Activated naive CD4-positive, alpha-beta T cell treated with anti-CD3 and anti-CD28 coated beads for 36 hours (primary cell): ENCODE results near the gene ALX3. TPM values are rescaled to one million over a fixed set of nuclear protein-coding genes. Genes with fewer than 3 reads are reported as not detected.

Experiments used
- CTCF ChIA-PET: fragments of 350-600 bp; sonication (Branson Sonifier 250); formaldehyde crosslinking; loops from one replicate; lab custom pipeline; 2021; ENCODE audit warnings: antibody characterized with exemption; lab: Charles Lee
- DNase-seq: peaks from one replicate; pipeline ENCODE4 v3.0.0-alpha.2; 2020
- H3K27ac Mint-ChIP-seq: one replicate; pipeline ENCODE4 v1.8.0; 2021; ENCODE audit warnings: mild to moderate bottlenecking, mixed read lengths
- H3K27me3 Mint-ChIP-seq: one replicate; pipeline ENCODE4 v1.8.0; 2021; ENCODE audit warnings: low read depth, mixed read lengths
- H3K36me3 Mint-ChIP-seq: one replicate; pipeline ENCODE4 v1.8.0; 2021; ENCODE audit warnings: low read depth, mixed read lengths
- H3K4me1 Mint-ChIP-seq: one replicate; pipeline ENCODE4 v1.8.0; 2021; ENCODE audit warnings: low read depth, mixed read lengths
- H3K4me3 Mint-ChIP-seq: one replicate; pipeline ENCODE4 v1.8.0; 2021; ENCODE audit warnings: mild to moderate bottlenecking, moderate library complexity, mixed read lengths
- H3K9me3 Mint-ChIP-seq: one replicate; pipeline ENCODE4 v1.8.0; 2021; ENCODE audit warnings: mixed read lengths
- intact Hi-C: fragments of 100-400 bp; cut with micrococcal nuclease; formaldehyde crosslinking; loops from one replicate; pipeline ENCODE4 v1.15.1; 2023
- total RNA-seq, 2 experiments: library from RNA; stranded (reverse); gene quantifications; one replicate each; pipeline ENCODE4 v1.2.3, GENCODE V29; 2021

The ALX3 gene
- total RNA-seq, 2 experiments from 2014 or later = not detected

DNA sequence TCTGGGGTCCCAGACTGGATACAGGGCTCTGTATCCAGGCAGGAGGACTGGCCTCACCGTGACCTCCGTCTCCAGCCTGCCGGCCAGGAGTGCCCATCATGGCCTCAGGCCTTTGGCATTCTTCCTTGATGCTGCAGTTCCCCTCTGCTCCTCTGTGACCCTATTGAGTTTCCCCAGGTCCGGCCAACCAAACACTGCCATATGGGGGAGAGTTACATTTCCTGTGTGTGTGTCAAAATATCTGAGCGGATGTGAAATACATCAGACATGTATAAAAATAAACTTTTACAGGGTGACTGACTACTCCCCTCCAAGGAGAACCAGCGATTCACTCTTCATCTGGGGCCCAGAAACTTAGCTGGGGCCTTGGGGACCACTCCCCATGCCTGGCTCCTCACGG is 31.6 kb upstream of the ALX3 start:
- Mint-ChIP-seq H3K36me3 (no peaks in the 10 kb centered on the region), H3K4me1 (no peaks in the 10 kb centered on the region)
- CTCF ChIA-PET = interaction anchor here (2.0 to 8.1 kb wide), 4 partner anchors 10 to 50 kb away, joined by 11 to 103 read pairs (median 58); no protein-coding TSS in a partner anchor

DNA sequence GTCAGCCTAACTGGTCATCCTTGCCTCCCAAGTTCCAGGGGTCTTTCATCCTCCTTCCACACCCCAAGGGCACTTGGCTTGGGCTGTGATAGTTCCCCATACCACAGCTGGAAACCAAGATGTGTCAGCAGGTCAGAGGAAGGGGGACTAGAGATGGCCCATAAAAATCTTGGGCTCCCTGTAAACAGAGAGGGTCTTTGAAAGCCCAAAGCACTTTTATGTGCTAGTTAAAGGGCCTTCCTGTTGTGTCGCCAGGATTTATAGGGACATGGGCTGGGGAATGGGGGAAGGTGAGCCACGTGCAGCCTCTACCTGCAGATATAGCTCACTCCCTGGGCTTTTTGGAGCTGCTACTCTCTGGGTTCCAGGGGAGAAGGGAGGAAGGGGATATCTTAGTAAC is 29.9 kb upstream of the ALX3 start:
- H3K27ac Mint-ChIP-seq = no peak overlapping the region
- CTCF ChIA-PET = interaction anchor here (1.0 to 7.0 kb wide), 3 partner anchors 12 to 56 kb away, joined by 3 to 62 read pairs (median 11); no protein-coding TSS in a partner anchor
- intact Hi-C loops = no loop called here

More for the DNA sequence above, 31.6 kb upstream of the ALX3 start:
- H3K27ac Mint-ChIP-seq = no peak overlapping the region
- no peaks in the 10 kb centered on the region for H3K9me3 Mint-ChIP-seq
- intact Hi-C loops = no loop called here
- no peaks in the 10 kb centered on the region for H3K27me3 Mint-ChIP-seq
- no peak overlapping the region for H3K4me3 Mint-ChIP-seq
- DNase-seq = no peak

DNA sequence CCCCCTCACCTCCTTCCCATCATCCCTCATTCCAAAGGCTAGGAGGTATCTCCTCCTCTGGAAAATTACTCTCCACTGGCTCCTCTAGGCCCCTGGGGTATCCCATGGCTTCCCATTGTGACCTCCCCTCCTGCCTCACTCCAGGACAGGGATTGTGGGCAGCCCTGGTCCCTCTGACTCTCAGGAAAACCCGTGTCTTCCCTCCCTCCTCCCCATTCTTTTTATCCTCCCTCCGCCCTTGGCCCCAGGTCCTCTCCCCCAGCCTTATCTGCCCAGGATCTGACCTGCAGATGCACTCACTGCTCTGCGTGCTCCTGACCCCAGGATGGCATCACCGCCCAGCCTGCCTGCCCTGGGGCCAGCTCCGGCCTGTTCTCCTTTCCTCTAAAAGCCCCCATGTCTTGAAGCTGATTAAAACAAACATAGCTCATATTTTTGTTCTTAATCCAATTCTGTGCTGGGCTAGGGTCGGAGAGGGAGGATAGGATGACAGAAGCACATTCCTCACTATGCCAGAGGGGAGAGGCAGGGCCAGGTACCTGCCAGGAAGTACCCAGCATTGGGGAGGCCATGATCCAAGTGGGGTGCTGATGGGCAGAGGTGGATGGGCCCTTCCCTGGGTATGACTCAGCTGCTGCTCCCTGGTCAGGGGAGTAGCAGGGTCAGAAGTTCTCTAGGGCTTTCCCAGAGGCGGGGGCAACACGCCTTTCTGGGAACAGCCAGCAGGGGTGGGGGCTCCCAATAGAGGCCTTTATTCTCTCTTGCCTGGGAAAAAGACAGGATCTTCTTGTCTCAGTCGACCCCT is 28.0 kb upstream of the ALX3 start:
- DNase-seq = no peak
- CTCF ChIA-PET = interaction anchor here (1.0 to 4.2 kb wide), 4 partner anchors 7 to 49 kb away, joined by 3 to 18 read pairs (median 9); no protein-coding TSS in a partner anchor
- Mint-ChIP-seq H3K4me1 (no peaks in the 10 kb centered on the region), H3K27me3 (peaks cover 4% of the 10 kb centered on the region), H3K27ac (no peak overlapping the region), H3K4me3 (no peak overlapping the region), H3K9me3 (no peaks in the 10 kb centered on the region), H3K36me3 (no peaks in the 10 kb centered on the region)
- intact Hi-C loops = no loop called here

More for the DNA sequence above, 29.9 kb upstream of the ALX3 start:
- Mint-ChIP-seq H3K27me3 (peaks cover 4% of the 10 kb centered on the region), H3K36me3 (no peaks in the 10 kb centered on the region), H3K4me1 (no peaks in the 10 kb centered on the region), H3K9me3 (no peaks in the 10 kb centered on the region), H3K4me3 (no peak overlapping the region)
- no peak for DNase-seq

DNA sequence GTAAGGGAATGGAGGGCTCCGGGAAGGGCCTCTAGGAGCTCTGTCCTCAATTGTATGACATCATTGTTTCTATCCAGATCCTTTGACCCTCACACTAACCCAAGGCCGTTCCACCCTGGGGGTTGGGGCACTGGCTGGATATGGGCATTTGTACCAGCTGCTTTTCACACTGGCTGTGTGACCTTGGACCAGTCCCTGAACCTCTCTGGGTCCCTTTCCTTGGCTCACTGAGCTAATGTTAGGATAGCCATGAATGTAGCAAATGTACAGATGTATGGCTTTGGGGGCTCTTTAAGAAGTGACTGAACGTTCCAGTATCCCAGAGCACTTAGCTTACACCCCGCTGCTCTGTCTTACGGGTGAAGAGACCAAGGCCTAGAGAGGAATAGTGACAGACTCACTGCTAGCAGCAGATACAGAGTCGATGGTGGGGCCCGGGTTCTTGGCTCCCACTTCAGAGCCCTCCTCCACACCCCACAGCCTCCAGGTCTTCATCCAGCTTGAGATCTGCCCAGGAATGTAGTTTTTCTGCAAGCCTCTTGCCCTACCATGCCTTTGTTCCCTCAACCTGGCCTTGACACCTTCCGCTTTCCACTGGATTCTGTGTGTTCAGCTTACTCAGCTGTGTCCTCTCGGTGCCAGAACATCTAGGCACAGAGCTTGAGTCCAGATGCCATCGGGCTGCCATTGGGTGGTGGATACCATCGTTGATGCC is 27.2 kb upstream of the ALX3 start:
- no peaks in the 10 kb centered on the region for H3K4me1 Mint-ChIP-seq
- no peaks in the 10 kb centered on the region for H3K36me3 Mint-ChIP-seq
- CTCF ChIA-PET = interaction anchor here (0.5 to 4.2 kb wide), 7 partner anchors 7 to 349 kb away, joined by 3 to 18 read pairs (median 3); no protein-coding TSS in a partner anchor
- H3K4me3 Mint-ChIP-seq = no peak overlapping the region
- H3K9me3 Mint-ChIP-seq = no peaks in the 10 kb centered on the region
- H3K27me3 Mint-ChIP-seq = peaks cover 4% of the 10 kb centered on the region
- H3K27ac Mint-ChIP-seq = no peak overlapping the region
- intact Hi-C loops = no loop called here
- DNase-seq = no peak

DNA sequence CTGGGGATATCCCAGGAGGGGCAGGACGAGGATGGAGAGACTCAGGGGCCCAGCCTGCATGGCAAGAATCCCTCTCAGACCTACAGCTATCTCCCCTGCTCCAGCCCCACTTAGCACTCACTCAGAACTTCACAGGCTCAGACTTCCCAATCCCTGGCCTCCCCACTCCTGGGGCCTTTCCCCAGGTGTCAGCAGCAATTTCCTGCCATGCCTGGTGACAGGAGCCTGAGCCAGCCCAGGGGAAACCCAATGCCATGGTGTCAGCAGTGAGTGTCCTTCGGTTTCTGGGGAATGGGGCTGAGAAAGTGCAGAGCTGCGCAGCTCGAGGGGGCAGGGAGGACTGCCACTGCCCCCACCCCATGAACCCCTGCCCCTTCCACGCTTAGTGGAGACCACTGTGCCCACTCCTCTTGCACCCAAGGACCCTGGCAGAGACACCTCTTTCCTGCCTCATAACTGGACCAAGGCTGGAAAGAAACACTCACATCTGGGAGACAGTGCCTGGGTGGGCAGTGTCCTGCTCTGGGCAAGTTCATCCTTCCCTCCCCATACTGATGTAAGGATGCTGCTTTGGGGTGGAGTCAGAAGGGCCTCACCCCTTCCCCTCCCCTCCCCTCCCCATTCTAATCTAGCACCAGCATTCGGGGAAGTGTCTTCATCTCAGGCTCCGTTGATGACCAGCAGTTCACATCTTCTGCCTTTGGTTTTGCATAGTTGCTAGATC is 24.6 kb upstream of the ALX3 start:
- Mint-ChIP-seq H3K4me1 (no peaks in the 10 kb centered on the region), H3K27ac (no peak overlapping the region), H3K27me3 (peaks cover 4% of the 10 kb centered on the region), H3K9me3 (no peaks in the 10 kb centered on the region), H3K36me3 (no peaks in the 10 kb centered on the region), H3K4me3 (no peak overlapping the region)
- intact Hi-C loops = no loop called here
- CTCF ChIA-PET = interaction anchor here (4.2 kb wide), 1 partner anchor 10 kb away, joined by 18 read pairs; no protein-coding TSS in a partner anchor
- no peak for DNase-seq

DNA sequence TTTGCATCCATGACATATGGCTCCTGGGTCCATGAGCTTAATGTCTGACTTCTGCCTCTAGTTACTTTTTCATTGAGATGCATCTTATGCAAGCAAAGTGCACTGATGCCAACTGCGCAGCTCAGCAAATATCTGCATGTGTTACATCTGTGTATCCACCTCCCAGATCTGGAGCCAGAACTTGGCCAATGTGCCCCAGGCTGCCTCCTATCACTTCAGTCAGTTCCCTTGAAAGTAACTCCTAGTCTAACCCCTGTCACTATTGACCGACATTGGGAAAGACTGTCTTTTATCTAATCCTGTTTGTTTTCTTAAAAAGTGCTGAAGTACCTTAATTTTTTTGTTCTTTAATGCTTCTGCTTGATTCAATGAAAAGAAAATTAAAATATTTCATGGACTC is 22.5 kb upstream of the ALX3 start:
- no peaks in the 10 kb centered on the region for H3K36me3 Mint-ChIP-seq
- H3K4me1 Mint-ChIP-seq = peaks cover under 1% of the 10 kb centered on the region
- peaks cover 6% of the 10 kb centered on the region for H3K27me3 Mint-ChIP-seq
- CTCF ChIA-PET = interaction anchor here (1.3 to 4.7 kb wide), 4 partner anchors 12 to 115 kb away, joined by 3 to 55 read pairs (median 6); partner anchors contain the start of gene STRIP1
- intact Hi-C loops = no loop called here
- H3K9me3 Mint-ChIP-seq = no peaks in the 10 kb centered on the region
- DNase-seq = no peak
- H3K27ac Mint-ChIP-seq = no peak overlapping the region
- no peak overlapping the region for H3K4me3 Mint-ChIP-seq

DNA sequence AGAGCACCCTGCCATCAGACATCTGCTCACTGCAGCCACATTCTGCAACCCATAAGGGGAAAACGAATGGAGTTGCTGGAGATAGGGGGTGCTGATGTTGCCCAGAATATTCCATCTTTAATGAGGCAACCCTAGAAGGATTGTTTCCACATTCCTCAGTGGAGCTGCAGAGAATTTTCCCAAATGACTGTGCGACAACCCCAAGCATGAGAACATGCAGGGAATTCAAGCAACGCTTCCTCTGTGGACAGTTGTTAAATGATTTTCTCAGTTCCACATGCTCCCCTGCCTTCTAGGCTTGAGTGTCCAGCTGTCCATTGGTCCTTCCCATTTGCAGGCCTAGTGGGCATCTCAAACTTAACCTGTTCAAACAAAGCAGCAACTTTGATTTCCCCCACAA is 21.3 kb upstream of the ALX3 start:
- Mint-ChIP-seq H3K4me3 (no peak overlapping the region), H3K4me1 (peaks cover 2% of the 10 kb centered on the region), H3K27ac (no peak overlapping the region), H3K9me3 (no peaks in the 10 kb centered on the region), H3K36me3 (no peaks in the 10 kb centered on the region), H3K27me3 (peaks cover 14% of the 10 kb centered on the region)
- intact Hi-C loops = no loop called here
- CTCF ChIA-PET = interaction anchor here (0.6 to 4.7 kb wide), 11 partner anchors 13 to 673 kb away, joined by 3 to 55 read pairs (median 6); partner anchors contain the start of genes AHCYL1 and RBM15
- DNase-seq = no peak

DNA sequence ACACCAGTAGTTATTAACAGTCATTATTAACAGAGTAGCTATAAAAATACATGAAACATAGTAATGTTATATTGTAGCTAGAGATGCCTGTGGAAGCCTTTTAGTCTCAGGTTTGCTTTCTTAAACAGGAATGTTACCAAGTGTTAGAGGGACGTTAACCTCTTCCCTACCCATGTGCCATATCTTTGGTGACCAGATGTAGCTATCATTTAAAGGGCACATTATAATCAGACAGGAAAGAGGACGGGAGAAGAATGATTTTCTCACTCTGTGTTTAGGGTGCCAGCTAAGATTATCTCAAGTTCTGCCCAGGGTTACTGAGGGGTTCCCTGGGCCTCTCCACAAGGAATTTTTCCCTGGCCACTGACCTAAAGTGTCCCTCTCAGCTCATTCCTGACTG is 20.9 kb upstream of the ALX3 start:
- Mint-ChIP-seq H3K27ac (no peak overlapping the region), H3K4me1 (peaks cover 2% of the 10 kb centered on the region), H3K27me3 (peaks cover 18% of the 10 kb centered on the region), H3K9me3 (no peaks in the 10 kb centered on the region), H3K36me3 (no peaks in the 10 kb centered on the region), H3K4me3 (no peak overlapping the region)
- DNase-seq = no peak
- intact Hi-C loops = no loop called here
- CTCF ChIA-PET = interaction anchor here (0.6 to 4.7 kb wide), 12 partner anchors 10 to 674 kb away, joined by 3 to 55 read pairs (median 6); partner anchors contain the start of genes AHCYL1 and RBM15

DNA sequence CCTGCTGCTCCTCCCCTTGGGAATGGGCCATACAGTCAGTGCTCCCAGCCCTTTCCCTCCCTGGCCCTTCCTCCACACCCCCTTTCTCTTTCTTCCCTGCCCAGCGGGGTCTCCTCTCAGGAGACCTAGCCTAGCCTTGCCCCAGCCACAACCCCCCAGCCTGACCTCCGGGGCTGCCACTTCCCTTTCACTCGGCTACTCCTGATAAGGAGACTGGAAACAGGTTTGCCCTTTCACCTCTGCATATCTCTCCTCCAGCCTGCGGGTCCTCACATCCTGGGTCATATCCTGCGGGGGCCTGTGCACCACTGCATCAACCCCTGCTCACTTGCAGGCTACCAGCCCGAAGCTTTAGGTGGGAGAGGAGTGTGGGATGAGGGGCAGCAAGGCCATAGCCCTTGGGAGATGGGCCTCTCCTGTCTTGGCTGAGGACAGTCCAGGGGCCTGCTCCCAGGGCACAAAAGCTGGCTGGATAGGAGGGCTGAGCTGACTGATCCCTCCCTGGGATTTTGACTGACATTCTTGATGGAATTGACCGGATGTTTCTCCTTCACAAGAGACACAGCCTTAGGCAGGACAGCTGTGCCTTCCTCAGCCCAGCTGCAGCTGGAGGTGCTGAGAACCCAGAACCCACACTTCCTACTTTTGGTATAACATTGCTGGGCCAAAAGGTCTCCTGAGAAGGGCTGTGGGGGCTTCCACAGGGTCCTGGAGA is 19.2 kb upstream of the ALX3 start:
- Mint-ChIP-seq H3K4me1 (peaks cover 5% of the 10 kb centered on the region), H3K27ac (no peak overlapping the region), H3K27me3 (peaks cover 31% of the 10 kb centered on the region), H3K36me3 (no peaks in the 10 kb centered on the region), H3K9me3 (no peaks in the 10 kb centered on the region), H3K4me3 (no peak overlapping the region)
- intact Hi-C loops = no loop called here
- no peak for DNase-seq
- CTCF ChIA-PET = interaction anchor here (0.6 to 4.7 kb wide), 5 partner anchors 15 to 57 kb away, joined by 3 to 55 read pairs (median 12); no protein-coding TSS in a partner anchor

DNA sequence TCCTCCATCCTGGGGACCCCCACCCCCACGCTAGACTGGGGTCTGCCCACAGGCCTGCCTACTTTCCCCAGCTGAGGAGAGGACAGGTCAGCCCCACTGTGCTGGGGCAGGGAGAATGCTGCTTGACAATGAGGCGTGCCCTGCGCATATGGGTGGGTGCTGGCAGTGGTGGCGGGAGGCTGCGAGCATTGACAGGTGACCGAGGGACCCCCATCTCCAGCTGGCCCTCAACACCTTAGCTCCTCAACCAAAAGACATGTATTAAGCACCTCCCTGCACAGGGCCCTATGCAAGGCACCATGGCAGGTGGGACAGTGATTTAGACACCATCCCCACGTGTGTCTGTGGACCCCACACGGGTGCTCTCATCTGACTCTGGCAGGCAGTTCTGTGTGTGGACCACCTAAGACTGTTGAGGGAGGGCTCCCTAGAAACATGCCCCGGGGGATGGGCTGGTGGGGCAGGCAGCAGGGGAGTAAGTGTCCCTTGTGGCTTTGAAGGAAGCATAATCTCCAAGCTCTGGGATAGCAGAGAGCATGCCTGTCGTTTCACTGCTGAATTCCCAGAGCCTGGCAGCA is 18.4 kb upstream of the ALX3 start:
- H3K9me3 Mint-ChIP-seq = no peaks in the 10 kb centered on the region
- CTCF ChIA-PET = interaction anchor here (0.6 to 4.3 kb wide), 20 partner anchors 8 to 370 kb away, joined by 3 to 62 read pairs (median 5); partner anchors contain the start of gene AHCYL1
- peaks cover 37% of the 10 kb centered on the region for H3K27me3 Mint-ChIP-seq
- DNase-seq = no peak
- H3K4me3 Mint-ChIP-seq = no peak overlapping the region
- no peak overlapping the region for H3K27ac Mint-ChIP-seq
- intact Hi-C loops = loop anchor here (1.0 kb wide), 2 partner anchors 17 to 27 kb away; no protein-coding TSS in a partner anchor
- H3K4me1 Mint-ChIP-seq = peaks cover 6% of the 10 kb centered on the region
- no peaks in the 10 kb centered on the region for H3K36me3 Mint-ChIP-seq
